Bronchial epithelial cell (primary cell): ENCODE data around the gene FAM89B. TPM values are rescaled to one million over a fixed set of nuclear protein-coding genes. Genes with fewer than 3 reads are reported as not detected.

Experiments
- DNase-seq: peaks from one replicate; pipeline ENCODE4 v3.0.0-alpha.2; 2010; ENCODE audit warnings: low read depth
- FAIRE-seq: peaks from 2 replicates; lab custom pipeline; 2011; peaks lifted over from hg19 to GRCh38; lab: Jason Lieb, UNC
- H3K27me3 ChIP-seq: 2 replicates; pipeline ENCODE4 v1.5.1; 2011; ENCODE audit warnings: low read length; ENCODE audit not compliant: control insufficient read depth, insufficient read depth
- H3K36me3 ChIP-seq: 2 replicates; pipeline ENCODE4 v1.5.1; 2011; ENCODE audit warnings: low read length; ENCODE audit not compliant: control insufficient read depth, insufficient read depth
- H3K4me3 ChIP-seq: 2 replicates; pipeline ENCODE4 v1.5.1; 2011; ENCODE audit warnings: mild to moderate bottlenecking, low read depth, low read length, control low read depth
- CTCF ChIP-seq: IDR thresholded peaks from 2 replicates; pipeline ENCODE4 v1.5.1; 2011; ENCODE audit warnings: mild to moderate bottlenecking, moderate library complexity, low read length, control low read depth, inconsistent platforms; ENCODE audit not compliant: insufficient read depth, severe bottlenecking
- total RNA-seq: library from RNA; depleted of rRNA; stranded (reverse); fragments of >200 nt; gene quantifications from 2 replicates; pipeline ENCODE4 v1.2.1, GENCODE V29; 2014

FAM89B gene
- total RNA-seq, 1 donor from 2014 or later, result 10.8 TPM

- FAIRE-seq (no peak), DNase-seq (peak; percentile 41)
- no peak overlapping the region for H3K4me3 ChIP-seq
- H3K27me3 ChIP-seq, result no peaks in the 10 kb centered on the region
- TF ChIP-seq CTCF, result peak; percentile 65
- H3K36me3 ChIP-seq, result peaks cover 22% of the 10 kb centered on the region
These were observed 16.1 kb downstream of the FAM89B start for GRCh38 chr11:65588199-65589054.

GRCh38 chr11:65589444-65590239 lies 17.3 kb downstream of the FAM89B start:
- Histone ChIP-seq H3K4me3 (no peak overlapping the region), H3K27me3 (no peaks in the 10 kb centered on the region), H3K36me3 (peaks cover 16% of the 10 kb centered on the region)
- no peak for TF ChIP-seq CTCF
- DNase-seq (no peak), FAIRE-seq (no peak)

GRCh38 chr11:65590240-65590738 lies 18.0 kb downstream of the FAM89B start:
- DNase-seq (no peak), FAIRE-seq (no peak)
- H3K4me3 ChIP-seq, result no peak overlapping the region
- no peaks in the 10 kb centered on the region for H3K27me3 ChIP-seq
- no peak for TF ChIP-seq CTCF
- H3K36me3 ChIP-seq, result peaks cover 16% of the 10 kb centered on the region

- FAIRE-seq (no peak), DNase-seq (no peak)
- TF ChIP-seq CTCF, result no peak
- H3K27me3 ChIP-seq, result no peaks in the 10 kb centered on the region
- H3K36me3 ChIP-seq, result peaks cover 5% of the 10 kb centered on the region
- H3K4me3 ChIP-seq, result peak overlapping the region; percentile 8
These were observed 19.9 kb downstream of the FAM89B start for GRCh38 chr11:65591939-65592857.

GRCh38 chr11:65592858-65593517 lies 20.6 kb downstream of the FAM89B start:
- H3K4me3 ChIP-seq, result peak overlapping the region; percentile 8
- DNase-seq (peak; percentile 79), FAIRE-seq (no peak)
- peaks cover 8% of the 10 kb centered on the region for H3K36me3 ChIP-seq
- no peaks in the 10 kb centered on the region for H3K27me3 ChIP-seq
- no peak for TF ChIP-seq CTCF
